Neural progenitor cell (in vitro differentiated cells): ENCODE data around the gene TBC1D1. TPM values are rescaled to one million over a fixed set of nuclear protein-coding genes. Genes with fewer than 3 reads are reported as not detected.

Experiments used
- DNase-seq: peaks from one replicate; pipeline ENCODE4 v3.0.0-alpha.2; 2016; ENCODE audit warnings: low spot score
- H2AFZ ChIP-seq: fragments of 200-600 bp; sonication (generic); replicated peaks from 2 replicates; pipeline ENCODE4 v1.6.1; 2016; ENCODE audit warnings: antibody characterized with exemption
- H3F3A ChIP-seq: fragments of 200-600 bp; sonication (generic); 2 replicates; pipeline ENCODE4 v1.6.1; 2016; ENCODE audit warnings: antibody characterized with exemption, low read depth
- H3K27ac ChIP-seq: fragments of 200-600 bp; sonication (generic); 2 replicates; pipeline ENCODE4 v1.5.1; 2016; ENCODE audit warnings: mild to moderate bottlenecking
- H3K27me3 ChIP-seq: fragments of 200-600 bp; sonication (generic); 2 replicates; pipeline ENCODE4 v1.6.1; 2016; ENCODE audit warnings: mild to moderate bottlenecking, moderate library complexity
- H3K36me3 ChIP-seq: fragments of 200-600 bp; sonication (generic); 2 replicates; pipeline ENCODE4 v1.5.1; 2016
- H3K4me1 ChIP-seq: fragments of 200-600 bp; sonication (generic); 2 replicates; pipeline ENCODE4 v1.6.1; 2016; ENCODE audit warnings: mixed run types
- H3K4me2 ChIP-seq: fragments of 200-600 bp; sonication (generic); 2 replicates; pipeline ENCODE4 v1.6.1; 2016
- H3K4me3 ChIP-seq: fragments of 200-600 bp; sonication (generic); 2 replicates; pipeline ENCODE4 v1.5.1; 2016
- H3K79me2 ChIP-seq: fragments of 200-600 bp; sonication (generic); 2 replicates; pipeline ENCODE4 v1.6.1; 2016; ENCODE audit warnings: low read depth
- H3K9ac ChIP-seq: fragments of 200-600 bp; sonication (generic); 2 replicates; pipeline ENCODE4 v1.6.1; 2016
- H3K9me3 ChIP-seq: fragments of 200-600 bp; sonication (generic); 2 replicates; pipeline ENCODE4 v1.5.1; 2016; ENCODE audit warnings: low read depth
- H4K20me1 ChIP-seq: fragments of 200-600 bp; sonication (generic); 2 replicates; pipeline ENCODE4 v1.6.1; 2016; ENCODE audit warnings: low read depth
- H3K27ac Mint-ChIP-seq: 3 replicates; pipeline ENCODE4 v1.8.0; 2021; ENCODE audit warnings: mixed read lengths
- H3K27me3 Mint-ChIP-seq: 2 replicates; pipeline ENCODE4 v1.8.0; 2022; ENCODE audit warnings: low read depth, mild to moderate bottlenecking, inconsistent platforms, moderate library complexity, mixed read lengths; ENCODE audit not compliant: insufficient read depth
- H3K36me3 Mint-ChIP-seq: 3 replicates; pipeline ENCODE4 v1.8.0; 2021; ENCODE audit warnings: mixed read lengths
- H3K4me1 Mint-ChIP-seq: 3 replicates; pipeline ENCODE4 v1.8.0; 2021; ENCODE audit warnings: mixed read lengths
- H3K4me3 Mint-ChIP-seq: 3 replicates; pipeline ENCODE4 v1.8.0; 2021; ENCODE audit warnings: mild to moderate bottlenecking, moderate library complexity, mixed read lengths
- H3K9me3 Mint-ChIP-seq: 3 replicates; pipeline ENCODE4 v1.8.0; 2020; ENCODE audit warnings: mixed read lengths
- EZH2 ChIP-seq: fragments of 200-600 bp; sonication (generic); IDR thresholded peaks from 2 replicates; pipeline ENCODE4 v1.6.1; 2017; ENCODE audit warnings: antibody characterized with exemption, mild to moderate bottlenecking, moderate library complexity
- EZH2phosphoT487 ChIP-seq: fragments of 200-600 bp; sonication (generic); IDR thresholded peaks from 2 replicates; pipeline ENCODE4 v1.6.1; 2017; ENCODE audit warnings: antibody characterized with exemption
- total RNA-seq: library from RNA; depleted of rRNA; stranded (reverse); fragments of >200 nt; gene quantifications from 2 replicates; pipeline ENCODE4 v1.2.3, GENCODE V29; 2015; ENCODE audit warnings: low replicate concordance
- TF ChIP-seq, protein P1 (sequence below): fragments of 200-600 bp; sonication (generic); IDR thresholded peaks from 2 replicates; pipeline ENCODE4 v1.5.1; 2017; ENCODE audit warnings: antibody characterized with exemption, mild to moderate bottlenecking

Gene TBC1D1
- total RNA-seq, 1 donor from 2014 or later = 208 TPM

DNA sequence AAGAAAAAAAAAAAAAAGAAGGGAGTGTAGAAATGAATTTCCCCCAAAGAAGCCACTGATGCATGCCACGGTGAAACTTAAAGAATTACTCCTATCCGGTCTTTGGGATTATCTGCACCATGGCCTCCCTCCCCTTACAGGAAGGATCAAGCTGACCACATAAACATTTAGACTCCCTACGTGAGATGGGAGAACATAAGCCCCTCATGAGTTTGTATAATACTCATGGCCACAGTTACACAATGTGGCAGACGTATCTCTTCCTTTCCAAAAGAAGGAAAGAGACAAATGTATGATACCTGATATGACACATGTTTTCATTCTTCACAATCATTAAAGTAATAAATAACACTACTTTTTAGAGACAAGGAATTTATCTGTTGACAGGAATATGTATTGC, 66.1 kb downstream of the TBC1D1 start:
- DNase-seq = no peak
- Histone ChIP-seq H3K4me3 (no peak overlapping the region), H3K27me3 (no peaks in the 10 kb centered on the region), H3K4me1 (no peaks in the 10 kb centered on the region), H3K9ac (no peak overlapping the region), H3K36me3 (no peaks in the 10 kb centered on the region), H3K27ac (no peak overlapping the region), H3K4me2 (no peak overlapping the region), H2AFZ (no peak overlapping the region), H4K20me1 (no peaks in the 10 kb centered on the region), H3K79me2 (no peaks in the 10 kb centered on the region), H3K9me3 (no peaks in the 10 kb centered on the region), H3F3A (no peaks in the 10 kb centered on the region)
- no peaks in the 10 kb centered on the region for H3K27me3 Mint-ChIP-seq
- no peaks in the 10 kb centered on the region for H3K36me3 Mint-ChIP-seq
- H3K4me3 Mint-ChIP-seq = no peak overlapping the region
- H3K27ac Mint-ChIP-seq = no peak overlapping the region
- no peaks in the 10 kb centered on the region for H3K4me1 Mint-ChIP-seq
- no peaks in the 10 kb centered on the region for H3K9me3 Mint-ChIP-seq
- TF ChIP-seq EZH2 = no peak
- TF ChIP-seq, protein P1, sequence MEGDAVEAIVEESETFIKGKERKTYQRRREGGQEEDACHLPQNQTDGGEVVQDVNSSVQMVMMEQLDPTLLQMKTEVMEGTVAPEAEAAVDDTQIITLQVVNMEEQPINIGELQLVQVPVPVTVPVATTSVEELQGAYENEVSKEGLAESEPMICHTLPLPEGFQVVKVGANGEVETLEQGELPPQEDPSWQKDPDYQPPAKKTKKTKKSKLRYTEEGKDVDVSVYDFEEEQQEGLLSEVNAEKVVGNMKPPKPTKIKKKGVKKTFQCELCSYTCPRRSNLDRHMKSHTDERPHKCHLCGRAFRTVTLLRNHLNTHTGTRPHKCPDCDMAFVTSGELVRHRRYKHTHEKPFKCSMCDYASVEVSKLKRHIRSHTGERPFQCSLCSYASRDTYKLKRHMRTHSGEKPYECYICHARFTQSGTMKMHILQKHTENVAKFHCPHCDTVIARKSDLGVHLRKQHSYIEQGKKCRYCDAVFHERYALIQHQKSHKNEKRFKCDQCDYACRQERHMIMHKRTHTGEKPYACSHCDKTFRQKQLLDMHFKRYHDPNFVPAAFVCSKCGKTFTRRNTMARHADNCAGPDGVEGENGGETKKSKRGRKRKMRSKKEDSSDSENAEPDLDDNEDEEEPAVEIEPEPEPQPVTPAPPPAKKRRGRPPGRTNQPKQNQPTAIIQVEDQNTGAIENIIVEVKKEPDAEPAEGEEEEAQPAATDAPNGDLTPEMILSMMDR = no peak
- TF ChIP-seq EZH2phosphoT487 = no peak

DNA sequence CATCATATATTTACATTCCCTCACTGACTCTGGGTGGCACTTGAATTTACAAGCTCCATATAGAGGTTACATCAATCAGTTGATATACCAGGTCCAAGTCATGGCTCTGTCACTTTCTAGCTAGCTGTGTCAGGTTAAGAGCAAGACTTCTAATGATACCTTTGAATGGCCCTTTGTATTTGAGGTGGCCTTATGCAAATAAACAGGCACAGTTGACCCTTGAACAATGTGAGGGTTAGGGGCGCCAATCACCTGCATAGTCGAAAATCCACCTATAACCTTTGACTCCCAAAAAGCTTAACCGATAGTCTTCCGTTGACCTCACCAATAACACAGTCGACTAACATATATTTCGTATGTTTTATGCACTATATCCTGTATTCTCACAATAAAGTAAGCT, 68.0 kb downstream of the TBC1D1 start:
- no peaks in the 10 kb centered on the region for H3K27me3 ChIP-seq
- H3K4me3 ChIP-seq = no peak overlapping the region
- no peaks in the 10 kb centered on the region for H3K79me2 ChIP-seq
- no peak overlapping the region for H3K4me2 ChIP-seq
- no peak overlapping the region for H3K9ac ChIP-seq
- no peak for DNase-seq
- no peaks in the 10 kb centered on the region for H3K9me3 ChIP-seq
- Mint-ChIP-seq H3K27ac (no peak overlapping the region), H3K4me3 (no peak overlapping the region), H3K9me3 (no peaks in the 10 kb centered on the region), H3K4me1 (no peaks in the 10 kb centered on the region), H3K36me3 (no peaks in the 10 kb centered on the region), H3K27me3 (no peaks in the 10 kb centered on the region)
- no peak overlapping the region for H3K27ac ChIP-seq
- no peaks in the 10 kb centered on the region for H3F3A ChIP-seq
- H4K20me1 ChIP-seq = no peaks in the 10 kb centered on the region
- TF ChIP-seq EZH2 (no peak), EZH2phosphoT487 (no peak)
- TF ChIP-seq, protein P1 = no peak
- no peak overlapping the region for H2AFZ ChIP-seq
- no peaks in the 10 kb centered on the region for H3K36me3 ChIP-seq
- H3K4me1 ChIP-seq = no peaks in the 10 kb centered on the region

DNA sequence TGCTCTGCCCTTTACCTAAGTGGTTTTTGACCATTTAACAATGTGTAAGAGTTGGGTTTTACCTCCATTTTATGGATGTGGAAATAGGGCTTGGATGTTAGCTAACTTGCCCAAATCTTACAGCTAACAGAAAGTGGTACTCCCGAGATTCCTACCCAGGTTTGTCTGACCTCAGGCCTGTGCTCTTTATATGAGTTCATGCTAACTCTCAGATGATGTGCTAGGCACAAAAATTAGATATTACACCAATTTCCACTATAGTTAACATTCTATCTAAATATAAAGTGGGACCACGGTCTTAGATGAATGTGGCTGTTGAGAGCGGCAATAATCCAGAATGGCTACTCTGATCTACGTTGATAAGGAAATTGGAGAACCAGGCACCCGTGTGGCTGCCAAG, 69.2 kb downstream of the TBC1D1 start, which contains the start of gene PTTG2:
Gene PTTG2, plus strand, starts transcription at position 301 of the 400 bp plus-strand sequence. Its CDS starts 37 bp downstream, at position 338.
- no peaks in the 10 kb centered on the region for H3K9me3 Mint-ChIP-seq
- H3K9ac ChIP-seq = no peak within 1 kb of the TSS
- H4K20me1 ChIP-seq = no peaks in the 10 kb centered on the region
- no peak for TF ChIP-seq EZH2phosphoT487
- TF ChIP-seq EZH2 = no peak
- TF ChIP-seq, protein P1 = no peak
- no peaks in the 10 kb centered on the region for H3K4me1 Mint-ChIP-seq
- no peak within 1 kb of the TSS for H3K4me3 Mint-ChIP-seq
- no peak within 1 kb of the TSS for H2AFZ ChIP-seq
- H3K27me3 Mint-ChIP-seq = no peaks in the 10 kb centered on the region
- no peaks in the 10 kb centered on the region for H3K36me3 ChIP-seq
- H3F3A ChIP-seq = no peaks in the 10 kb centered on the region
- H3K4me2 ChIP-seq = no peak within 1 kb of the TSS
- no peaks in the 10 kb centered on the region for H3K27me3 ChIP-seq
- H3K27ac Mint-ChIP-seq = no peak within 1 kb of the TSS
- H3K27ac ChIP-seq = no peak within 1 kb of the TSS
- H3K36me3 Mint-ChIP-seq = no peaks in the 10 kb centered on the region
- H3K79me2 ChIP-seq = no peaks in the 10 kb centered on the region
- H3K9me3 ChIP-seq = no peaks in the 10 kb centered on the region
- H3K4me1 ChIP-seq = no peaks in the 10 kb centered on the region
- no peak within 1 kb of the TSS for H3K4me3 ChIP-seq
- DNase-seq = no peak
